Measurements from ENCODE around the gene TTBK1.

DNA sequence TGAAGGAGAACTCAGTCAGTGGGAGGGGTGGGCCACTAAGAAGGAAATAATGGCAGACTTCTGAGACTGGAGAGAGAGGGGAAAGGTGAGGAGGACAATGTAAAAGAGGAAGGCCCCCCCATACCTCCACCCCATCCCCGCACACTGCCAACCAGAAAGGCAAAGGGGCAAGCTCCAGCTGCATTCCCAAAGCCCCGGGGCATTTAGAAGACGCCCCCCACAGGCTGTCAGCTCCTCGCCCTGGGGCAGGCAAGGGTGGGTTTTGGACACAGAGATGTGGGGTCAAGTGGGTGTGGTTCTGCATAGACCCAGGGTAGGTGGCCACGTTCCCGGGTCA lies 34.0 kb downstream of the TTBK1 start:
- TF ChIP-seq POLR2A (IDR thresholded peaks at IDR 0.05; ENCODE audit: low read length) (no peak), GATA1 (IDR thresholded peaks at IDR 0.05; ENCODE audit: low read depth, low read length) (no peak)
